HFFc6 (cell line): Measurements from ENCODE around the gene COL19A1. TPM values are rescaled to one million over a fixed set of nuclear protein-coding genes. Genes with fewer than 3 reads are reported as not detected.

Experiments
- DNase-seq: peaks from one replicate; pipeline ENCODE4 v3.0.0-alpha.2; 2018
- H3K27ac Mint-ChIP-seq: 2 replicates; pipeline ENCODE4 v1.8.0; 2020; ENCODE audit warnings: mild to moderate bottlenecking, mixed read lengths
- H3K27me3 Mint-ChIP-seq: 2 replicates; pipeline ENCODE4 v1.8.0; 2021; ENCODE audit warnings: mild to moderate bottlenecking, moderate library complexity, mixed read lengths; ENCODE audit not compliant: insufficient read depth
- H3K36me3 Mint-ChIP-seq: 2 replicates; pipeline ENCODE4 v1.8.0; 2021; ENCODE audit warnings: low read depth, mixed read lengths
- H3K4me1 Mint-ChIP-seq: 2 replicates; pipeline ENCODE4 v1.8.0; 2020; ENCODE audit warnings: low read depth, mixed read lengths
- H3K4me3 Mint-ChIP-seq: 2 replicates; pipeline ENCODE4 v1.8.0; 2020; ENCODE audit warnings: mild to moderate bottlenecking, moderate library complexity, mixed read lengths
- H3K9me3 Mint-ChIP-seq: 2 replicates; pipeline ENCODE4 v1.8.0; 2020; ENCODE audit warnings: mild to moderate bottlenecking, mixed read lengths
- CTCF ChIP-seq: fragments of 200-600 bp; sonication (generic); IDR thresholded peaks from 2 replicates; pipeline ENCODE4 v1.5.0; 2021; ENCODE audit warnings: antibody characterized with exemption, mild to moderate bottlenecking
- total RNA-seq, 6 experiments: library from RNA; stranded (reverse); fragmentation: NEBNext Ultra II Directional; extraction: Animal tissue kit (Norgen Biotek cat#: 25700); gene quantifications; 2 replicates in 1 of 6; 3 replicates in 5 of 6; pipeline ENCODE4 v1.2.3, GENCODE V29; 2021

Gene COL19A1
- total RNA-seq, 6 experiments from 2014 or later: not detected

- Mint-ChIP-seq H3K36me3 (no peaks in the 10 kb centered on the region), H3K27me3 (no peaks in the 10 kb centered on the region; the same call in 1 of the 2 replicates), H3K4me3 (no peak overlapping the region), H3K27ac (no peak overlapping the region), H3K9me3 (peaks cover 12% of the 10 kb centered on the region), H3K4me1 (no peaks in the 10 kb centered on the region)
- no peak for TF ChIP-seq CTCF
- no peak for DNase-seq
These were observed 28.4 kb downstream of the COL19A1 start for GRCh38 chr6:69894578-69895347.

DNA sequence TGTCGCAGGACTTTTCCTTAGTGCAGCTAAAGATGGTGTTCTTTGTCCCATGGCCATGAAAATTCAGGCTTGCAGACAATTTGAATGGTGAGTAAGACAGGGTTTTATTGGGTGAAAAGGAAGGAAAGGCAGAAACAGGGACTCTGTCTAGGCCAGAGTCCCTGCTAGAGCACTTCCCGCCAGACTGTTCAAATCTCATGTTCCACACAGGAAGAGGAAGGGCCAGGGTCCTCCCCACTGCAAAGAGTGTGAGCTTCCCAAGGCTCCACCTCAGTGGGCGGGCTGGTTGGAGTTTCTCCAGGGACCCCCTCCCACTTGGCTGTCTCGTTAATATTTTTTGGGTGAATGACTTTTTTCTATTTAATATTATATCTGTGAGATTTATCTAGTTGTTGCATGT lies 29.0 kb downstream of the COL19A1 start:
- H3K36me3 Mint-ChIP-seq: no peaks in the 10 kb centered on the region
- no peak for TF ChIP-seq CTCF
- no peak overlapping the region for H3K27ac Mint-ChIP-seq
- no peaks in the 10 kb centered on the region; the same call in 1 of the 2 replicates for H3K27me3 Mint-ChIP-seq
- no peaks in the 10 kb centered on the region for H3K4me1 Mint-ChIP-seq
- DNase-seq: no peak
- no peak overlapping the region for H3K4me3 Mint-ChIP-seq
- H3K9me3 Mint-ChIP-seq: peaks cover 5% of the 10 kb centered on the region

DNA sequence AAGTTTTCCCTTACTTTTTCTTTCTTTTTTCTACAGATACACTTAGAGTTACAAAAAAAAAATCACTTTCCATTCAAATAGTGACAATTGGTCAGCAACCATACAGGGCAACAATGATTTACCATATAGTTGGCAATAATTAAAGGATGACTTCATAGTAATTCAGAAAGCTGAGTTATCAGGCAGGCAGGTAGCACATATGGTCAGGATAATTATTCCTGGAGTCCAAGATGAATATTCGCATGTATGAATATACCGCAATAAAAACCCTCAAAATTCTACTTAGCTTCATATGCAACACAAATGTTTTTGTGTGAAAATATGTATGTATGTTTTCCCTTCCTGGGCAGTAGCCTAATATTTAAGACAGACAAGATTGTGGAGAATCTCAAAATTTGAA lies 34.5 kb downstream of the COL19A1 start:
- peaks cover 5% of the 10 kb centered on the region for H3K9me3 Mint-ChIP-seq
- no peak for DNase-seq
- no peaks in the 10 kb centered on the region for H3K4me1 Mint-ChIP-seq
- H3K27me3 Mint-ChIP-seq: no peaks in the 10 kb centered on the region; the same call in 1 of the 2 replicates
- H3K36me3 Mint-ChIP-seq: no peaks in the 10 kb centered on the region
- no peak overlapping the region for H3K27ac Mint-ChIP-seq
- H3K4me3 Mint-ChIP-seq: no peak overlapping the region
- TF ChIP-seq CTCF: no peak

- Mint-ChIP-seq H3K9me3 (peaks cover 9% of the 10 kb centered on the region), H3K4me1 (no peaks in the 10 kb centered on the region), H3K27me3 (no peaks in the 10 kb centered on the region; the same call in 1 of the 2 replicates), H3K27ac (no peak overlapping the region), H3K36me3 (no peaks in the 10 kb centered on the region), H3K4me3 (no peak overlapping the region)
- no peak for DNase-seq
- TF ChIP-seq CTCF: no peak
These were observed 35.0 kb downstream of the COL19A1 start for GRCh38 chr6:69901361-69901760.

- no peak for TF ChIP-seq CTCF
- Mint-ChIP-seq H3K27ac (no peak overlapping the region), H3K9me3 (peaks cover 23% of the 10 kb centered on the region), H3K4me3 (no peak overlapping the region), H3K4me1 (no peaks in the 10 kb centered on the region), H3K27me3 (no peaks in the 10 kb centered on the region), H3K36me3 (no peaks in the 10 kb centered on the region; the same call in 1 of the 2 replicates)
- no peak for DNase-seq
These were observed 41.7 kb downstream of the COL19A1 start for GRCh38 chr6:69907981-69908498.
